ENCODE data around the gene C14orf180.

DNA sequence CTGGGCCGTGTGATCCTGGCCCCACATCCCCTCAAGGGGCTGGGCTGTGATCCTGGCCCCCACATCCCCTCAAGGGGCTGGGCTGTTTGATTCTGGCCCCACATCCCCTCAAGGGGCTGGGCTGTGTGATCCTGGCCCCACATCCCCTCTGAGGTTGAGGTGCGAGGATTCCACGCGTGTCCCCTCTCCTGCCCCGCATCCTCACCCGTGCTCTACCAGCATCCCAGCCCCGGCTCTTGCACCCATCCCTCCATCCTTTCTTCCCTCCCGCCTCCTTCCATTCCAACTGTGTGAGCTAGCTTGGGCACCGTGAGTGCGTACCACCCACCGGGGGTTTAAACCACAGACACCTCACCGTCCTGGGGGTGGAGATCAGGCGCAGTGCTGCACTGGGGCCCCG lies 56.2 kb downstream of the C14orf180 start:
- TF ChIP-seq, protein P1, sequence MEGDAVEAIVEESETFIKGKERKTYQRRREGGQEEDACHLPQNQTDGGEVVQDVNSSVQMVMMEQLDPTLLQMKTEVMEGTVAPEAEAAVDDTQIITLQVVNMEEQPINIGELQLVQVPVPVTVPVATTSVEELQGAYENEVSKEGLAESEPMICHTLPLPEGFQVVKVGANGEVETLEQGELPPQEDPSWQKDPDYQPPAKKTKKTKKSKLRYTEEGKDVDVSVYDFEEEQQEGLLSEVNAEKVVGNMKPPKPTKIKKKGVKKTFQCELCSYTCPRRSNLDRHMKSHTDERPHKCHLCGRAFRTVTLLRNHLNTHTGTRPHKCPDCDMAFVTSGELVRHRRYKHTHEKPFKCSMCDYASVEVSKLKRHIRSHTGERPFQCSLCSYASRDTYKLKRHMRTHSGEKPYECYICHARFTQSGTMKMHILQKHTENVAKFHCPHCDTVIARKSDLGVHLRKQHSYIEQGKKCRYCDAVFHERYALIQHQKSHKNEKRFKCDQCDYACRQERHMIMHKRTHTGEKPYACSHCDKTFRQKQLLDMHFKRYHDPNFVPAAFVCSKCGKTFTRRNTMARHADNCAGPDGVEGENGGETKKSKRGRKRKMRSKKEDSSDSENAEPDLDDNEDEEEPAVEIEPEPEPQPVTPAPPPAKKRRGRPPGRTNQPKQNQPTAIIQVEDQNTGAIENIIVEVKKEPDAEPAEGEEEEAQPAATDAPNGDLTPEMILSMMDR (IDR thresholded peaks at IDR 0.05): no peak
- no peak for TF ChIP-seq EZH2phosphoT487 (IDR thresholded peaks at IDR 0.05)

Data from neural progenitor cell (in vitro differentiated cells).